WTC11 (cell line): ENCODE results near the gene TSKU.

Experiments
- ATF1 ChIP-seq: sonication (generic); formaldehyde crosslinking; IDR thresholded peaks from 2 replicates; pipeline ENCODE4 v1.8.1; 2023; ENCODE audit warnings: mild to moderate bottlenecking, moderate library complexity, missing genetic modification reagents
- ATF2 ChIP-seq: sonication (generic); formaldehyde crosslinking; IDR thresholded peaks from 2 replicates; pipeline ENCODE4 v1.8.1; 2022; ENCODE audit warnings: low read depth, missing genetic modification reagents, borderline replicate concordance
- CREB1 ChIP-seq: sonication (generic); formaldehyde crosslinking; IDR thresholded peaks from 2 replicates; pipeline ENCODE4 v1.8.0; 2023; ENCODE audit warnings: mild to moderate bottlenecking, missing genetic modification reagents
- E2F5 ChIP-seq: sonication (generic); formaldehyde crosslinking; IDR thresholded peaks from 2 replicates; pipeline ENCODE4 v1.8.1; 2022; ENCODE audit warnings: mild to moderate bottlenecking, moderate library complexity, missing genetic modification reagents
- ELF4 ChIP-seq: sonication (generic); formaldehyde crosslinking; IDR thresholded peaks from 2 replicates; pipeline ENCODE4 v1.8.1; 2022; ENCODE audit warnings: low read depth, mild to moderate bottlenecking, moderate library complexity, missing genetic modification reagents
- IRF1 ChIP-seq: sonication (generic); formaldehyde crosslinking; IDR thresholded peaks from 2 replicates; pipeline ENCODE4 v1.8.0; 2023; ENCODE audit warnings: missing genetic modification reagents
- KAT7 ChIP-seq: sonication (generic); formaldehyde crosslinking; IDR thresholded peaks from 2 replicates; pipeline ENCODE4 v1.8.1; 2023; ENCODE audit warnings: missing genetic modification reagents, mild to moderate bottlenecking, borderline replicate concordance
- NR2C2 ChIP-seq: sonication (generic); formaldehyde crosslinking; IDR thresholded peaks from 2 replicates; pipeline ENCODE4 v1.8.0; 2022; ENCODE audit warnings: mild to moderate bottlenecking, missing genetic modification reagents
- SP1 ChIP-seq: sonication (generic); formaldehyde crosslinking; conservative IDR thresholded peaks from 2 replicates; pipeline ENCODE4 v1.8.1; 2022; ENCODE audit warnings: missing genetic modification reagents
- TP53 ChIP-seq: sonication (generic); formaldehyde crosslinking; IDR thresholded peaks from 2 replicates; pipeline ENCODE4 v1.8.1; 2023; ENCODE audit warnings: mild to moderate bottlenecking, missing genetic modification reagents
- ZNF121 ChIP-seq: sonication (generic); formaldehyde crosslinking; IDR thresholded peaks from 2 replicates; pipeline ENCODE4 v1.8.0; 2023; ENCODE audit warnings: missing genetic modification reagents
- TF ChIP-seq, protein P1 (sequence below): fragments of 200-600 bp; IDR thresholded peaks from 2 replicates; pipeline ENCODE4 v1.8.0; 2022; ENCODE audit warnings: antibody characterized with exemption
- TF ChIP-seq, protein P2 (sequence below): sonication (generic); formaldehyde crosslinking; IDR thresholded peaks from 2 replicates; pipeline ENCODE4 v1.8.0; 2022; ENCODE audit warnings: mild to moderate bottlenecking, missing genetic modification reagents
- TF ChIP-seq, protein P3 (sequence below): sonication (generic); formaldehyde crosslinking; IDR thresholded peaks from 2 replicates; pipeline ENCODE4 v1.8.1; 2023; ENCODE audit warnings: mild to moderate bottlenecking, missing genetic modification reagents, moderate library complexity

GRCh38 chr11:76820184-76820566, 37.0 kb downstream of the TSKU start:
- TF ChIP-seq, protein P1, sequence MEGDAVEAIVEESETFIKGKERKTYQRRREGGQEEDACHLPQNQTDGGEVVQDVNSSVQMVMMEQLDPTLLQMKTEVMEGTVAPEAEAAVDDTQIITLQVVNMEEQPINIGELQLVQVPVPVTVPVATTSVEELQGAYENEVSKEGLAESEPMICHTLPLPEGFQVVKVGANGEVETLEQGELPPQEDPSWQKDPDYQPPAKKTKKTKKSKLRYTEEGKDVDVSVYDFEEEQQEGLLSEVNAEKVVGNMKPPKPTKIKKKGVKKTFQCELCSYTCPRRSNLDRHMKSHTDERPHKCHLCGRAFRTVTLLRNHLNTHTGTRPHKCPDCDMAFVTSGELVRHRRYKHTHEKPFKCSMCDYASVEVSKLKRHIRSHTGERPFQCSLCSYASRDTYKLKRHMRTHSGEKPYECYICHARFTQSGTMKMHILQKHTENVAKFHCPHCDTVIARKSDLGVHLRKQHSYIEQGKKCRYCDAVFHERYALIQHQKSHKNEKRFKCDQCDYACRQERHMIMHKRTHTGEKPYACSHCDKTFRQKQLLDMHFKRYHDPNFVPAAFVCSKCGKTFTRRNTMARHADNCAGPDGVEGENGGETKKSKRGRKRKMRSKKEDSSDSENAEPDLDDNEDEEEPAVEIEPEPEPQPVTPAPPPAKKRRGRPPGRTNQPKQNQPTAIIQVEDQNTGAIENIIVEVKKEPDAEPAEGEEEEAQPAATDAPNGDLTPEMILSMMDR: no peak
- TF ChIP-seq KAT7 (CRISPR knock-in tag): no peak
- TF ChIP-seq ELF4 (CRISPR knock-in tag): no peak
- TF ChIP-seq, protein P2, sequence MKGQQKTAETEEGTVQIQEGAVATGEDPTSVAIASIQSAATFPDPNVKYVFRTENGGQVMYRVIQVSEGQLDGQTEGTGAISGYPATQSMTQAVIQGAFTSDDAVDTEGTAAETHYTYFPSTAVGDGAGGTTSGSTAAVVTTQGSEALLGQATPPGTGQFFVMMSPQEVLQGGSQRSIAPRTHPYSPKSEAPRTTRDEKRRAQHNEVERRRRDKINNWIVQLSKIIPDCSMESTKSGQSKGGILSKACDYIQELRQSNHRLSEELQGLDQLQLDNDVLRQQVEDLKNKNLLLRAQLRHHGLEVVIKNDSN (CRISPR knock-in tag): no peak
- TF ChIP-seq E2F5: no peak
- TF ChIP-seq NR2C2 (CRISPR knock-in tag): no peak
- TF ChIP-seq SP1: no peak
- no peak for TF ChIP-seq ATF1
- TF ChIP-seq TP53 (CRISPR knock-in tag): no peak
- TF ChIP-seq ATF2 (CRISPR knock-in tag): no peak
- TF ChIP-seq IRF1 (CRISPR knock-in tag): no peak
- TF ChIP-seq CREB1 (CRISPR knock-in tag): no peak
- no peak for TF ChIP-seq ZNF121 (CRISPR knock-in tag)
- TF ChIP-seq, protein P3, sequence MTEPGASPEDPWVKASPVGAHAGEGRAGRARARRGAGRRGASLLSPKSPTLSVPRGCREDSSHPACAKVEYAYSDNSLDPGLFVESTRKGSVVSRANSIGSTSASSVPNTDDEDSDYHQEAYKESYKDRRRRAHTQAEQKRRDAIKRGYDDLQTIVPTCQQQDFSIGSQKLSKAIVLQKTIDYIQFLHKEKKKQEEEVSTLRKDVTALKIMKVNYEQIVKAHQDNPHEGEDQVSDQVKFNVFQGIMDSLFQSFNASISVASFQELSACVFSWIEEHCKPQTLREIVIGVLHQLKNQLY (CRISPR knock-in tag): no peak
